Fibroblast of skin of right biceps (primary cell): ENCODE data around the gene CCDC172.
"Not testable (repeated sequence)": the region's sequence is repeated elsewhere in the genome, so short reads cannot be mapped to it uniquely, and the experiment has no call there.

Experiments used
- DNase-seq: peaks from one replicate; pipeline ENCODE4 v3.0.0-alpha.2; 2013

Gene CCDC172

DNA sequence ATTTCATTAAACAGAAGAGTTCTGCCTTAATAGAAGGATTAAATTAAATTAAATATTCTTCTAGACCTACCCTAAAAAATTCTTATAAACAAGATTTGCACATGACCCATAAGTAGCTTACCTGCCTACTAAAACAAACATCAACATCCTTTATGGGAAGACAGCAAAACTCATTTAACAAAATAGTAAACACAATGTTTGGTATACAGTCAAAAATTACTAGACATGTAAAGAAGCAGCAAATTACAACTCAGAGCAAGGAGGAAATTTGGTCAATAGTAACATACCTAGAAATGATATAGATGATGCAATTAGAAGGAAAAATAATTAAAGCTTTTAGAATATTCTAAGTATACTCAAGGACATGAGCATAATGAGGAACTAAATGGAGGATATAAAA, 27.9 kb downstream of the CCDC172 start:
- DNase-seq, result no peak

DNA sequence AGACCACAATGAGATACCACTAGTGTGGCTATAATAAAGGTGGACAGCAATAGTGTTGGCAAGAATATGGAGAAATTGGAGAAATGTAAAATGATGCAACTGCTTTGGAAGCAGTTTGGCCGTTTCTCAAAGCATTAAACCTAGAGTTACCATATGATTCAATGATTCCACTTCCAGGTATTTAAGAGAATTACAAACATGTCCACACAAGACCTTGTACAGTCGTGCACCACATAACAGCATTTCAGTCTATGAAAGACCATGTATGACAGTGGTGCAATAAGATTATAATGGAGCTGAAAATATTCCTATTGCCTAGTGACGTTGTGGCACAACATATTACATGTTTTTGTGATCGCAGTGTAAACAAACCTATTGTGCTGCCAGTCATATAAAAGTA, 29.6 kb downstream of the CCDC172 start:
- DNase-seq, result no peak

DNA sequence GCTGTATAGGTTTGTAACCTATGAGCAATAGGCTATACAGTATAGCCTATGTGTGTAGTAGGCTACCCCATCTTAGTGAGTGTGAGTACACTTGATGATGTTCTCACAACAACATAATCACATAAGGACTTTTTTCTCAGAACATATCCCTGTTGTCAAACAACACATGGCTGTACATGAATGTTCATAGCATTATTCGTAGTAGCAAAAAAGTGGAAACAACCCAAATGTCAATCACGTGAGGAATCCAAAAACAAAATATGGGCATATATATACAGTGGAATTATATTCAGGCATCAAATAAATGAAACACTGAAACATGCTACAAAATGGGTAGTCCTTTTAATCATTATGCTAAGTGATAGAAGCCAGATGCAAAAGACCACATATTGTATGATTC, 31.1 kb downstream of the CCDC172 start:
- DNase-seq, result no peak

DNA sequence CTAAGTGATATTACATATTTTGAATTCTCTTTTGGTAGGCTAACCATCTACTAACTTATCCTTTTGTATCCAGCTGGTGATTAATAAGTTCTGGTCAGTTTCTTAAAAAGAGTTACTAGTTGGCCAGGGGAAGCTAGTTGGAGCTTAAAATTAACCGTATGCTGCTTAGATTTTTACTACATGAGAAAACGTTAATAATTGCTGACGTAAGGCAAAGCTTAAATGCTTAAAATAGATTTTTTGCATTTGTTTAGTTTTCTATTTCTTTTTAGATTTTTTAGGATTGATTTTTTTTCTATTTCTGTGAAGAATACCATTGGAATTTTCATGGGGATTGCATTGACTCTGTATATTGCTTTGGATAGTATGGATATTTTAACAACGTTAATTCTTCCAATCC, 32.6 kb downstream of the CCDC172 start:
- no peak for DNase-seq

DNA sequence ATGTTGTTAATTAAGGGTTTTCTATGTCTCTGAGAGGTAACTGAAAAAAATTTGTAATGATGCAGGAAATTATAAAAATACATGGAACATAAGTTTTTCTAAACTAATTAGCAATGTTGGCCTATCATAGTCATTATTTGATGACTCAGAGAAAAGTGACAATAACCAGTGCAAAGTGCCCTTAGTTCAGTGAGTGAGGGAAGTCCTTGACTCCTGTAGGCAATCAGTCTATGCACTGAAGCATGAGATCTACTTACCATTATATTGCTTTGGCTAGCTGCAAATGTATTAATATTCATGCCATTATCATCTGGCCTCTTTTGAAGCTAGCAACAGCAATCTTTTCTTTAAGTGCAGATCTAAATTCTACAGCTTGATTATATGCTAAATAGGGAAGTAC, 40.6 kb downstream of the CCDC172 start:
- no peak for DNase-seq

DNA sequence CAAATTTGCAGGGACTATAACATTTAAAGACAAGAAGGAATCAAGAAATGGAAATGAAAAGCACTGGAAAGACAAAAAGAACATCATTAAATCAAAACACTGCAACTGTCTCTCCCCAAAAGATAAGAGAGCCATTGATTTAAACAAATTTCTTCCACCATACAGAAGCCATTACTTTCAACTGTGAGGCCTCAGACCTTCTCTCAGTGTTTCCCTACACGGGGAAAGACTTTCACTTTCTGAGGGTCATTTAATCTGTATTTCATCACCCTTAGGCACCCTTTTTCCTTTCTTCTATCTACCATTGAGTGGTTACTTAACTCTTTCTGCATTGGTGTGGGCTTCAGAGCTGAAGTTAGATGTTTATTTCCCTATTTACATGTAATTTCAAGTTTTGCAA, 47.5 kb downstream of the CCDC172 start:
- DNase-seq, result no peak

DNA sequence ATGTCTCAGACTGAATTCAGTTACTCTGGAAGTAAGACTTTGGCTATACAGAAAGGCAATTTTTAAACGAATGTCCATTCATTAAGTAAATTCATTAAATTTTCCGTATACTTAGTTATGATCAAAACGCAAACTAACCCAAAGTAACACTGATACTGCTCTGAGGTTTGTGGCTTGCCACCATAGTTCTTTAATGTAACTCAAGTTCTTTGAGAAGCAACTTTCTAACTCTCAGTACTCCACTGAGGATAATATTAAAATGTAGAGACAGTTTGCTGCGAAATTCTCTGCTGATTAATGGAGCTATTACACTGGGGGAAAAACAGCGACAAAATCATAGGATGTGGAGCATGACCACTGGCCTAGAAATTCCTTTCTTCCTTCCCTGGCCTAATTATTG, 58.0 kb downstream of the CCDC172 start:
- no peak for DNase-seq

DNA sequence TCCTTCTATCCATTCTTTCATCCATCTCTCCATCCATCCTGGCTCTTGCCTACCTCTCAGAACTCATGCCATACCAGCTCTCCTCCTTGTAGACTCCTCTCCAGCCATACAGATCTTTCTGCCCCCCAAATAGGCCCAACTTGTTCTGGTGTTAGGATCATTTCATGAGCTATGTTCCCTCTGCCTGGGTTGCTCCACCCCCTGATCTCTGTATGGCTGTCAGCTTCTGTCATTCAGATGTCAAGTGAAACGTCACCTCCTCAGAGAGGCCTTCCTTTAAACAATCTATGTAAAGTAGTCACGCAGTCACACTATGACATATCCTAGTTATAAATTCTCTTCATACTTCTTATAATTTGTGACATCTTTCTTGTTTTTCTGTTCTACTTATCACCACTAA, 61.1 kb downstream of the CCDC172 start:
- DNase-seq, result no peak

DNA sequence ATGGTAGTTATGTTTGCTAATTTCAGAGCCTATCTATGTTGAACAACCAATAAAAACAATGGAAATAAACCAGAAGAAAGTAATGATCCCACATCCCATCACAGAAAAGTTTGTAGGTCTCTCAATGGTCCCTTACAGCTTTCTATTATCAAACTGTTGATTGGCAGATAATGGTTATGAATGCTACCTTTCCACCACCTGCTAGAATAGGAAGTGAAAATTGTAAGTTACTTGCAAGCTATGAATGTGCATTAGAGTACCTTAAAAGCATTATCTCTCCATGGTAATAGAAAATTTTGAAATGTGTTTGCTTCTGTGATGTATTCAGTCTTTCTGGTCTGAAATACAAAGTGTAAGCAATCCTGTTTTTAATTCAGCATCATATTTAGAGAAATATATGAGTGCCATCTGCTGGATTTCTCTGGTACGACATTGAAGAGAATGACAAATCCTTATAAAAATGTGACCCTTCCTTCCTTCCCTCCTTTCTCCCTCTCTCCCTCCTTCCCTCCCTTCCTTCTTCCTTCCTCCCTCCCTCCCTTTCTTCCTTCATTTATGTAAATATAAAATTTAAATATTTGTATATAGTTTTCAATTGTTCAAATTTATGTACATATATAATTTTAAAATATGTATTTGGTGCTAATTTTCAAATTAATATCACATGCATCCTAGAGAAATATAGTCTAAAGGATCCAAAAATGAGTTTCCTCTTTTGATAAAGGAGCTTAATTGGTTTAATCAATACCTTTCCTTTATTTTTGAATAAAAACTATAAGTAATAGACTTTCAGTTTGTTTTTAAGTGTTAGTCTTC, 62.0 kb downstream of the CCDC172 start:
- peak; percentile 37 for DNase-seq

DNA sequence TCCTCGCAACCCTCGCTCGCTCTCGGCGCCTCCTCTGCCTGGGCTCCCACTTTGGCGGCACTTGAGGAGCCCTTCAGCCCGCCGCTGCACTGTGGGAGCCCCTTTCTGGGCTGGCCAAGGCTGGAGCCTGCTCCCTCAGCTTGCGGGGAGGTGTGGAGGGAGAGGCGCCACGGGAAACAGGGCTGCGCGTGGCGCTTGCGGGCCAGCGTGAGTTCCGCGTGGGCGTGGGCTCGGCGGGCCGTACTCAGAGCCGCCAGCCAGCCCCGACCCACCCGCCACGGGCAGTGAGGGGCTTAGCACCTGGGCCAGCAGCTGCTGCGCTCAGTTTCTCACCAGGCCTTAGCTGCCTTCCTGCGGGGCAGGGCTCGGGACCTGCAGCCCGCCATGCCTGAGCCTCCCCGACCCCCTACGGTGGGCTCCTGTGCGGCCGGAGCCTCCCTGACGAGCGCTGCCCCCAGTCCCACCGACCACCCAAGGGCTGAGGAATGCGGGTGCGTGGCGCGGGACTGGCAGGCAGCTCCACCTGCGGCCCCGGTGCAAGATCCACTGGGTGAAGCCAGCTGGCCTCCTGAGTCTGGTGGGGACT, 69.1 kb downstream of the CCDC172 start:
- not testable (repeated sequence) for DNase-seq

DNA sequence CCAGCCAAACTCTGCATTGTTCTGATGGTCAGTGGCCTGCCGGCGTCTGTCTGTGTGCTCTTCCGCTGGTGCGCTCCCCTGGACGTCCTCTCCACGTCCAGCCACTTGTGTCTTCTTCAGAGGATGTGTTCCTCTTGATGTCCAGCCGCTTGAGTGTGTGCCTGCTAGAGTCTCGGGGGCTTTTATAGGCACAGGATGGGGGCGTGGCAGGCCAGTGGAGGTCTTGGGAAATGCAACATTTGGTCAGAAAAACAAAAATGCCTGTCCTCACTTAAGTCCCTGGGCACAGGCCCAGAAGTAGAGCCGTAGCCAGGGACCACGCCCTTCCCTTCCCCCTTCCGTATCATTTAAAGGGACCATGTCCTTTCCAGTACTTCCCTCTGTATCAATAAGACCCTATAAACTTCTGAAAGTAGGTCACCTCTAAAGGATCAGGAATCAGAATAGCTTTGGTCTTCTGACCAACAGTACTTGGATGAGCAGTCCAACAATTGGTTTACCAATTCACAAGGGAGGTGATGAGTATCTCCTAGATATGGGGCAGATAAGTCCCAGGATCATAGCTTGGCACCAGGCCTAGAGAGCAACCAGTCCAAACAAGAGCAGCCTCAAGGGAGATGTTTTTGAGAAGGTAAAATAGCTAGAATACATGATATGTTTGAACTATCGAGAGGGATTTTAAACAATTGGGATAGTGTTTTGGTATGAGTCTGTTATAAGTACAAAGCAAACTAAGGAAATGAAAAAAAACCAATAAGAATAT, 71.2 kb downstream of the CCDC172 start:
- DNase-seq, result no peak

DNA sequence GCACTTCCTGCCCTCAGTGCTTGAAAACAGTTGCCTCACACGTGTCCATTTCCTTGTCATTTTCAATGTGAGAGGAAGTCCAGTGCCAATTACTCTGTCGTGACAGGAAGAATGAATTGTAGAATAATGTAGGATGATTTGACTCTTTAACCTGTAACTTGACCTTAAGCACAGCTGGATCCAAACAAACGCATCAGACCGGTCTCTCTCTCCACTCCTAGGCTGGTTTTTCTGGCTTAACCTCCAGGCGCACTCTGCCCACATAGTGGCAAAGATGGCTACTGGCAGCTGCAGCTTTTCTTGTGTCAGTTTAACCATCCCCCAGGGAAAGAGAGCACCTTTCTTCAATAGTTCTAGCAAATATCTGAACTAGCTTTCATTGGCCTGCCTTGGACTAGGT, 74.0 kb downstream of the CCDC172 start:
- no peak for DNase-seq

DNA sequence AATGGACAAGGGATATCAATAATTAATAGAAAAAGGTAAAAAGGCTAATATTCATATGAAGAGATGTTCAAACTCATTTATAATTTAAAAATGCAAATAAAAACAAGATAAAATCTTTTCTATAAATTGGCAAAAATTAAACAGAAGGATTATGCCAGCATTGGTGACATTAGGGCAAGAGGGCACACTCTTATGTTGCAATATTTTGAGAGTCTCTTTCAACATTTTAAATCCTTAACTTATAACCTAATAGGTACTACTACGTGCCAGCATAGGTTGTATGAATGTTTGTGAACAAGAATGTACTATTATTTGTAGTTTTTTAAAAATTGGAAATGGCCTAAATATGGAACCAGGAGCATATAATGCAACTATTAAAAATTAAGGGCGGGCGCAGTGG, 78.6 kb downstream of the CCDC172 start:
- no peak for DNase-seq

DNA sequence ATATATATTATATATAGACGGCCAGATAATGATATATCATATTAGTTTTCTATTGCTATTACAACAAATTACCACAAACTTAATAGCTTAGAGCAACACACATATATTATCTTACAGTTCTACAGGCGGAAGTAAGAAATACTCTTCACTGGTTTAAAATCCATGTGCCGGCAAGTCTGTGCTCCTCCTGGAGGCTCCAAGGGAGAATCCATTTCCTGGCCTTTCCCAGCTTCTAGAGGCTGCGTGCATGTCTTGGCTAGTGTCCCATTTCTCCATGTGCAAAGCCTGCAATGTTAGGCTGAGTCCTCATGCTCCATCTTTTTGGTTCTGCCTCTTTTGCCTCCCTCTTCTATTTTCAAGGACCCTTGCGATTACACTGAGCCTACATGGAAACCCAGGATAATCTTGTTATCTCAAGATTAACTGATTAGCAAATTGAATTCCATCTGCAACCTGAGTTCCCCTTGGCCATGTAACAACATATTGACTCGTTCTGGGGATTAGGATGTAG, 79.5 kb downstream of the CCDC172 start:
- peak; percentile 11 for DNase-seq

DNA sequence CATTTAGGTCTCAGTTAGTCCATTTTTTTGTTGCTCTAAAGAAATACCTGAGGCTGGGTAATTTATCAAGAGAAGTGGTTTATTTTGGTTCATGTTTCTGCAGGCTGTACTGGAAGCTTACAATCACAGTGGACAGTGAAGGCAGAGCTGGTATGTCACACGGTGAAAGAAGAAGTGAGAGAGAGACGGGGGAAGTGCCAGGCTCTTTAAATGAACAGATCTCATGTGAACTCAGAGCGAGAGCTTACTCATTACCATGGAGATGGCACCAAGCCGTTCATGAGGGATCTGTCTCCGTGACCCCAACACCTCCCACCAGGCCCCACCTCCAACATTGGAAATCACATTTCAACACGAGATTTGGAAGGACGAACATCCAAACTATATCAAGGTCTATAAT, 84.5 kb downstream of the CCDC172 start:
- DNase-seq, result no peak

DNA sequence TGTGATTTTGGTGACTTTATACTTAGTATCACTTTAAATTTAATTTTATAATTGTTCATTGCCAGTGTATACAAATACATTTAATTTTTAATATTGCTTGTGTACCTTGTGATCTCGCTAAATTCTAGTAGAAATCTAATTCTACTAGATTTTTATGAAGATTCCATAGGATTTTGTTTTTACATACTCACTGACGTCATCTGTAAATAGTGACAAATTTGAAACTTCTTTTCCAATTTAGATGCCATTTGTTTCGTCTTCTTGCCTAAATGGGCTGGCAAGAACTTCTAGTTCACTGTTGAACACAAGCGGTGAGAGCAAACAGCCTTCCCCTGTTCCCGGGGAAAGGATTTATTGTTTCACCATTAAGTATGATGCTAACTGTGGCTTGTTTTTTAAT, 86.1 kb downstream of the CCDC172 start:
- DNase-seq, result no peak

DNA sequence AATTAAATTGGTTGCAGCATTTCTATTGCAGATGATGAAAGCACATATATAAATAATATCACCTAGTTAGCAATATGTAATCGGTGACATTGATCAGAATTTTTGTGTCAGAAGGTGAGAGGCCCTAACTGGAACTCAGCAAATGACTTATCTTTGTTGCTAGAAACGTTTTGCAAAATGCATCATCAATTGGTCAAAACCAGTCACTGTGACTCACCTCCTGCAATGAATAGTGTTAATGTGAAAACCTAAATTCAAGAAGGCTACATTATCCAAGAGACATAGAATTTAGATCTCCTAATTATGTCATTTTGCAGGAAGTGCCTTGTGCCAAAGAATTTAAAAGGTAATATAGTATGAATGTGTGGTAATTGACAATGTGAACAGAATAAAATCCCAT, 93.6 kb downstream of the CCDC172 start:
- DNase-seq, result peak; percentile 9

DNA sequence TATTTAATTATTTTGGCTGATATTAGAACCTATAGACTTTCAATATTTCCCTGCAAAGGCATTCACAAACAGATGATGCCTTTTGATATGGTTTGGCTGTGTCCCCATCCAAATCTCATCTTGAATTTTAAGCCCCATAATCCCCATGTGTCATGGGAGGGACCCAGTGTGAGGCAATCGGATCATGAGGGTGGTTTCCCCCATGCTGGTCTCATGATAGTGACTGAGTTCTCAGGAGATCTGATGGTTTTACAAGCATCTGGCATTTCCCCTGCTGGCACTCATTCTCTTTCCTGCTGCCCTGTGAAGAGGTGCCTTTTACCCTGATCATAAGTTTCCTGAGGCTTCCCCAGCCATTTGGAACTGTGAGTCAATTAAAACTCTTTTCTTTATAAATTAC, 94.1 kb downstream of the CCDC172 start:
- DNase-seq, result no peak

DNA sequence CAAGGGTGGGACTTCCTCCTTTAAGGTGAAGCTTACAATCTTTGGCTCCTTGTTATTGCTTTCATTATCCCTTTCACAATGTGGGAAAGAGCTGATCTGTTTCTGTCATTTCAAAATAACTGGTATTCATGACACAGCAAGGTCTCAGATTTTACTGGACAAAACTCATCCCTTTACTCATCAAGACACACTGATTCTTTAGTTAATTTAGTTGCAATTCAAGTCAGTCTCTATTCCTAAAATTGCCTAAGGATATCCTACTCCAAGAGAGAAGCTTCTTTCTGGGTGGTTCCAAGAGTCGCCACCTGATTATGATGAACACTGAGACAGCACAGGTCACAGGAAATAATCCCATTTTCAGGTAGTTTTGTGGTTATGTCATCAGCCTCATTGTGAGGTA, 97.6 kb downstream of the CCDC172 start:
- DNase-seq, result no peak

DNA sequence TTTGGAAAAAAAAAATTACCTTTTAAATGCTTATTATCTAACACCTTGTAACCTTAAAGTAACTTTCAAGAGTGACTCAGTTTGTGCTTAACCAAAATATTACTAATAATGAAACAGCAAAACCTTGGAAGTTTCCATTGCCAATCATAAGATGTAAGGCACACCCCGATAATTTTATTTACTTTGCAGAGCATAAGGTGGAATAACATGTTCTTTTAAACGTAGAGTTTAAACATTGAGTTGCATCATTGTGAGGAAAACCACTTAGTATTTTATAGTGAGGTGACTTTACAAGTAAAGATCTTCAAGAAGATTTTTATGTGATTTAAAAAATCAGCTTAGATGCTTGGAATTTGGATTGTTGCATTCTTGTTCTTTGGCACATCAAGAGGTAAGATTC, 103.4 kb downstream of the CCDC172 start, which contains the start of gene PNLIPRP3:
PNLIPRP3 (plus strand) TSS at position 177 of the 400 bp plus-strand sequence; CDS start at position 343, 166 bp downstream.
- no peak for DNase-seq

DNA sequence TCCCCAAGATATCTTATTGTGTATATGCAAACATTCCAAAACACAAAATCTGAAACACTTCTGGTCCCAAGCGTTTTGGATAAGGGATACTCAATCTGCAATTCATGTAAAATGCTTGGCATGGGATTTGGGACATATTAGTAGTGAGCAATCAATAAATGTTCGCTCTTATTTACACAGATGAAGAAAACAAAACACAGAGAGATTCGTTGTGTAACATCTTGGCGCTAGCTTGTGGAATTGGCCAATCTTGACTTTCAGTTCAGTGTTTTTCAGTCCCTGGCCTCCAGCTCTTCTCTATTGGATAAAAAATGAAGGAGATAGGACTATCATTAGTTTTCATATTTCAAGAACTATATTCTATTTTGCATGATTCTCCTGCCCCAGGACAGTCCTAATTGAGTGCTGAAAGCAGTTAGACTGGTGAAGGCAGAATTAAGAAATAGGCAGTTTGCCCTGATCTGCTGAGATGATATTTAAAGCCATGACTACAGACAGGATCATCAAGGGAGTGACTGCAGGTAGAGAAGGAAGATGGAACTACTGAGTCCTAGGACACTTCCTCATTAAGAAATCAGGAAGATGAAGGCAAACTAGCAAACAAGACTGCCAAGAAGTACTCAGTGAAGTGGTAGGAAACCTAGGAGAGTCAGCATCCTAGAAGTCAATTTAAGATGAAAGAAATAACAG, 105.2 kb downstream of the CCDC172 start:
- DNase-seq, result no peak
